Measurements from ENCODE around the gene BMP6.
"Not testable (repeated sequence)": the region's sequence is repeated elsewhere in the genome, so short reads cannot be mapped to it uniquely, and the experiment has no call there.

BMP6 gene

DNA sequence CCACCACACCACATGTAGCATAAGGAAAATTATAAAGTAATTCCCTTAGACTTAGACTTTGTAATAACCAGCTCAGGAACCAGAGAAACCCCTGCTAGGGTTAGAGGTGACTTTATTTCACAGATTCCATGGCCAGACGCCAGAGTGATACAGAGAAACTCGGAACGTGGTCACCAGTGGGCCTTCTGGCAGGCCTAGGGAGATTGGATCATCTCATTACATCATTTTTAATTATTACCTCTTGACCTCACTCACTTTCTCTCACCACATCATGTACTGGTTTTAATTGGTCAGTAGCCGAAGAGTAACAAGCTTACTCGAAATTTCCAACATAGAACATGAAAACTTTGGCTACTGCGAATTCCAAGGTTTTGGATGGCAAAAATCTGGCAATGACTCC, 72.9 kb downstream of the BMP6 start:
- no peak for DNase-seq

DNA sequence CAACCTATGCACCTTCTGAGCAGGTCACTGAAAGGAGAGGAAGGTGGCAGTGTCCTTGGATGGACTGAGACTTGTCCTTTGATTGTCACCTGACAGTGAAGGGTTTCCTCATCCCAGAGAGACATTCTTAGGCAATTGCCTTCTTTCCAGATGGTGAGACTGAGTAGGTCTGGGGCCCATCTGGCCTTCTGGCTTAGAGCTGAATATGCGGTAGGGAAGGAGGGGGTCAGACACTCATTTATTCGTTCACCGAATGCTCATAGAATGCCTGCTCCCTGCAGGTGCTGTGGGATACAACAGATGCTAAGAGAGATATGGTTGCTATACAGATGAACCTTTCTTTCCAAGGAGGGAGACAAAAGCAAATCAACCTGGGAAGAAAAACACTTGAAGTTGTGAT, 76.8 kb downstream of the BMP6 start:
- no peak for DNase-seq

DNA sequence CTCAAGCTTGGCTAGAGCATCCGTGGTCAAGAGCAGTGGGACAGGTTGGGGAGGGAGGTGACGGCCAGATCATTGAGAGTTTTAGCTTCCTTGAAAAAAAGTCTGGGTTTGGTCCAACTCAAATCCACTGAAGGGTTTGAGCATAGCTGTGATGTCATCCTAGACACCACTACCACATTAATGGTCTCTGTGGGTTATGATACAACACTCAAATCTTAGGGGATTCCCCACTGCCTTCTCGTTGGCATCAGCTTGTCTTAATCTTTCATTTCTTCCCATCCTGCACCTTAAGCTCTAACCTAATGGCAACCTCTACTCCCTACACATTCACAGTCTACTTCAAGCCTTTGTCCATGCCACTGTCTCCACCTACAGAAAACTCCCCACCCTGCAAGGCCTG, 77.3 kb downstream of the BMP6 start:
- DNase-seq = no peak

DNA sequence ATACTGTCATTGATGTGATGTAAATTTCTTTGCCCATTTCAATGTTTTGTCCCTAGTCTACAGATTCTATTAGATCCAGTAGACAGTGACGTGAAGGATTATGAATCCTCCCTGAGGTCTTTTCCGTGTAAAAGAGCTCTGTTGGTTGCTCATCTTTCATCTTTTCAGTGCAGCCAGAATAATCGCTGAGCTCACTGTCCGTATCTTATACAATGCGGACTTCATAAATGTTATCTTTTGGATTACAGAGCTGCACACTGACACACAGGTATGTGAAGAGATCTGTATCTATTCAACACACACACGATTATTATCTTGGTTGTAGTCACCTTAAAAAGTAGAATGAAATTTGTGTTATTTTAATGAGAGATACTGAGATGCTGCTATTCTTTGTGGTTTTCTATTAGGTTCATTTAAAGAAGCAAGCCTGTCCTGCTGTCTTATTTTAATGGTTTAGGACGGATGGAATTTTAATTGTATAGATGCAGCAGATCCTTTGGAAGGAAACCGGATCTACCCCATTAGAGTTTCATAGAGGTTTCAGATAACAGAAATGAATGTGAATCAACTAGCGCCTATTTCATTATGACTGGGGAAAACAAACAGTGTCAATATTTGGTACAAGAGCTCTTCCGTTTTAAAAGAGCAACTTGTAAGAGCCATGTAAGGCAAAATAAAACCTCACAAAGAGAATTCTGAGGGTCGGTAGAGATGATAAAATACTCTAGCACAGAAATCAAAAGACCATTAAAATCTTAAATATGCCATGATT, 79.4 kb downstream of the BMP6 start:
- no peak for DNase-seq

DNA sequence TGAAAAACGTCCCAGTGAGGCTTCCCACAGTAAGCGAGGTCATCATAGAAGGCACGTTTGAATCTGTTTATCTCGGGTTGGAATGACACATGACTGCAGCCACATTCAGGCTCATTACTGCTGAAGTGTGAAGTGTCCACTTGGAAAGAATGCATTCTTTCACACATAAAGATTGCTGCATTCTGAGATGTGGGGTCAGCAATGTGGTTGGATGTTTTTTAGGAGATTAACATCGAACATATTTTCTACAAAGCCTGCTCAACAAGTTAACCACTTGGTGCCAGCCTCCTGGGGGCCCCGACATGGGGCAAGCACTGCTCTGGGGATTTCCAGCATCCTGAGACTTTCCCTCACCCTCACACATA, 79.9 kb downstream of the BMP6 start:
- DNase-seq = no peak

DNA sequence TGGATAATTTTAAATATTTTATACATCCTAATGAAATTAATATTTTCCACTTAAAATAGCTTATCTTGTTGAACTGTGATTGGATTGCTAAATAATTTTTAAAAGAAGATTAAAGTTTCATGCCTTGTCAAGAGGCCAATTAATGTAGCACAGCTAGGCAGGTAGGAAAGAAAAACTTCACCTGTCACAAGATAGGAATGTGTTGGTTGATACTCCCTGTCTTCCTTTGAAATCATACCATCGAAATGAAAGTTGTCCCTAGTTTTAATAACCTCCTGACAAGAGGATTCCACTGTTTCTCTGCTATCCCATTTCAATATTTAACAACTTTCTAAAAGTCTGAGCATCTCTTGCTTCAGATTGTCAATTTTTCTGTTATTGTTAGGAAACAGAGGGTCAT, 80.8 kb downstream of the BMP6 start:
- DNase-seq = no peak

DNA sequence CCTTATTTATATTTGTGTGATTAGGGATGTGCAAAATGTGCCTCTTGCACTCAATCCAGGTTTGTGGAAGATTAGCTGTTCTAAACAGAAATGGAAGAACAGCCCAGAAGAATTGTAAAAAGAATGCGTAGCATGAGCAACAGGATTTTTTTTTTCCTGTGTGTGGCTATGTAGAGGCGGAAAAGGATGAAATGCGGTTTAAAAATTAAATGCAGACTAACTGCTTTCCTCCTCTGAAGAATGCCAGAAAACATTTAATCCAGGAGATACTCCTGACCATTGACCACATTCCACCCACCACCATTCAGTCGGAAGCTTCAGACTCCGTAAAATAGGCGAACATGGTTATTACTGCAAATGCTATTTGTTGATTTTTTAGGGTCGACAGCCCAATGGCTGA, 83.4 kb downstream of the BMP6 start:
- DNase-seq = no peak

DNA sequence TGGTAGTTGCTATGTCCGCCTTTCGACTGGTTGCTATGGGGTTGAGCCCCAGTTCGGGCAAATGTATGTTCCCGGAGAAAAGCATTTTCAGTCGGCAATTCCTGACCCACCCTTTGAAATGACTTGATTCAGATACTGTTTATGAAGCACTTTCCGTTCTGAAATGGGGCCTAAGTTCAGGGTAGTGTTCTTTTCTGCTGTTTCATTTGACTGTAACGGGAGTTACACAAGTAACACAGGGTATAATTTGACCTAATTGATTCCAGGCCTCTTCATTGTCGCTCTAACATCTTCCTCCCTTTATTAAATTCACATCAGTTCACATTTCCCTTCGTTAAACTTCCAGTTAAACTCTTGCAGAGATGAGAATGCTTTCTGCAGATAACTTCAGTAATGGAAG, 85.5 kb downstream of the BMP6 start:
- no peak for DNase-seq

DNA sequence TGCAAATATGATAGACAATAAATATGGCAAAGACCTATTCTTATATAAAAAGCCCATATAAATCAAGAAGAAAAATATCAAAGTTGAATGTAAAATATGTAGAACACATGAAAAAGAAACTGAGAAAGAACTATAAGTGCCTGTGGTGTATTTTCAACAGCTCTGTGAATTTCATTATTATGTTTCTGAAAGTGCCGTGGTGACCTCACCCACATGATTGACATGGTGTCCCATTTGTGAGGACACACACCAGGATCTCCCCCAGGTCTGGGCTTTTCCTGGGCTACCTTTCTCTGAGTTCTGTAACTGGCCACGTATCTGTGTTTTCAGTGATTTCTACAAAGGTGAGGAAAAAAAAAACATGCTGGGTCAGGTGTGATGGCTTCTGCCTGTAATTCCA, 86.7 kb downstream of the BMP6 start:
- no peak for DNase-seq

DNA sequence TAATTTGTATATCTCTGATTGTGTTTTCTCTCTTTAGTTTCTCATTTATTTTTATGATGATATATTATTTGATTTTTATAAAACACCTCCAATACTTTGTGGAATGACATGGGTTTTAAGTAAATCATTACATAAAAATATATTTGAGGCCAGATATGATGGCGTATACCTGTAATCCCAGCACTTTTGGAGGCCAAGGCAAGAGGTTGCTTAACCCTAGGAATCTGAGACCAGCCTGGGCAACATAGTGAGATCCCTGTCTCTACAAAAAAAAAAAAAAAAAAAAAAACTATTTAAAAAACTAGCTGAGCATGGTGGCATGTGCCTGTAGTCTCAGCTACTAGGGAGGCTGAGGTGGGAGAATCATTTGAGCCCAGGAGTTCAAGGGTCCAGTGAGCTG, 87.3 kb downstream of the BMP6 start:
- no peak for DNase-seq

DNA sequence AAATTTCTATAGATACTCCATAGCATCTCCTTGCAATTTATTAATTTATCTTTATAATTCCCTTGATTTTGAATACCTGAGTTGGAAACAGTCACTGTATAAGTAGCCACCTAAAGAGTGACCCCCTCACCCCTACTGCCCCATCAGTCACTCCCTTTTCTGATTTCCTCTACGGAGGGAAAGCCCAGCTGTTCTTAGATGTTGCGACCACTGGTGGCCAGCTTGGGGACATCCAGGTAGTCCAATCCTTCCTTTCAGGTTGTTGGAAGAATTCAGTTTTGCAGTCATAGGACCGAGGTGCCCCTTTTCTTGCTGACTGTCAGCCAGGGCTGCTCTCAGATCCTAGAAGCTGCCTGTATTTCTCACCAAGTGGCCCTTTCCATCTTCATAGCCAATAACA, 87.8 kb downstream of the BMP6 start:
- no peak for DNase-seq

DNA sequence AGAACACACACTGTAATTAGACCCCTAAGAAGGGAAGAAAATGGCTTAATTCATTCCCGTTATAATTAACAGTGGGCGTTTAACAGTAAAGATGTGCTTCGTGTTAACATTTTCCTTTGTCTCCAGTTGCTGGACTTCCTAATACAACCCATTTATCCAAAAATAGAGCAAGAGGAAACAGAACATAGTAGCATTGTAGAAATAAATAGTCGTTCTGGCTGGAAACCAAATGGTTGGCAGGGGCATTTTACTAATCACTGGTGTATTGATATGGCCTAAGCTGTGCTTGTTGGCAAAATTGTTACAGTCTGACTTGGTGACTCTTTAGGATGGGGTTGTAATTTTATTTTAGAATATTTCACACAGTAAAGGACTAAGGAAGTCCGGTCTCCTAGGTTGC, 89.8 kb downstream of the BMP6 start:
- no peak for DNase-seq

DNA sequence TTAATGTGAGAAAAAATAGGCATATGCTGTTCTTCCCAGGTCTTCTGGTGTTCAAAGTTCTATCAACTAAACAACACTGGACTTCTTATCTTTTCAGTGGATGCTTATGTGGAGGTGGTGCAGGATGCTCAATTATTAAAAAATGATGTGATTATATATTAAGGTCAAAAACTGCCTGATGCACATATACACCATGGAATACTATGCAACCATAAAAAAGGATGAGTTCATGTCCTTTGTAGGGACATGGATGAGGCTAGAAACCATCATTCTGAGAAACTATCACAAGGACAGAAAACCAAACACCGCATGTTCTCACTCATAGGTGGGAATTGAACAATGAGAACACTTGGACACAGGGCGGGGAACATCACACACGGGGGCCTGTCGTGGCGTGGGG, 91.3 kb downstream of the BMP6 start:
- not testable (repeated sequence) for DNase-seq

DNA sequence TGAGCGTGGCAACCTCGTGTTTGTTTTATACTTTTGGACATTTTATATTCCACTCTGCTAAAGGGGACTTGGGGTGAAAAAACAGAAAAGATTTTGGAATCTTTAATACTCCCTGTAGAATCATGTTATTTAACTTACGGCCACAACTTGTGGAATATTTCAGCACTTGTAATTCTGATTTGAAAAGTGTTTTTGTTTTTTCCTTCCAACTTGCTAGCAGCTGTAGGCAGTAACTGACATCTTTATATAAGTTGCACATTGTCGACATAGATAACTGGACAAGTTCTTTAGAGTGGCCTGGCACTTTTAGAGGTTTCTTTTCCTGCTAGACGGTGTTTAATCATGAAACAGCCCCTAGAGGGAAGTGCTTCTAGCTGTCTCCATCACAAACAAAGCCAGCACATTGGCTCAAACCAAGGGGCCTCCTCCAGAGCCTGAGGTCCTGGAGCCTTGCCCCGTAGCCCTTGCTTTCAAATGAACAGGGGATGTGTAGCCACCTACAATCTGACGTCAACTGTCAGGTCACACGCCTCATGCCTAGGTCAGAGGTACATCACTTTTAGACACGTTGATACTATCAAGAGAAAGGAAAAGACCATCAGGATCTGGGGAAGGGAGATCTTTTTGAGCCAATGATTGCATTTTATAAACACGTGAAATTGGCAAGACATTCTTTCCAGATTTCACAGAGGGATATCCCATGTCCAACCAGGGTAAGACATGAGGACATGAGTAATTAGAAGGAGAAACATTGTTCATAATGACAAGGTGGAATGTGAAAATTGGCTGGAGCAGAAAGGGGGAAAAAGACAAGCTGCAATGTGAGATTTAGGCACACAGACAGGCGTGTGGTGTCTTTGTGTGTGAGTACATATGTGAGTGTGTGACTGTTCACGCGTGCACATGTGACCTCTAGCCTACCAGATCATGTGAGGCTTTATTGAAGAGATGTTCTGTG, 92.6 kb downstream of the BMP6 start:
- no peak for DNase-seq

DNA sequence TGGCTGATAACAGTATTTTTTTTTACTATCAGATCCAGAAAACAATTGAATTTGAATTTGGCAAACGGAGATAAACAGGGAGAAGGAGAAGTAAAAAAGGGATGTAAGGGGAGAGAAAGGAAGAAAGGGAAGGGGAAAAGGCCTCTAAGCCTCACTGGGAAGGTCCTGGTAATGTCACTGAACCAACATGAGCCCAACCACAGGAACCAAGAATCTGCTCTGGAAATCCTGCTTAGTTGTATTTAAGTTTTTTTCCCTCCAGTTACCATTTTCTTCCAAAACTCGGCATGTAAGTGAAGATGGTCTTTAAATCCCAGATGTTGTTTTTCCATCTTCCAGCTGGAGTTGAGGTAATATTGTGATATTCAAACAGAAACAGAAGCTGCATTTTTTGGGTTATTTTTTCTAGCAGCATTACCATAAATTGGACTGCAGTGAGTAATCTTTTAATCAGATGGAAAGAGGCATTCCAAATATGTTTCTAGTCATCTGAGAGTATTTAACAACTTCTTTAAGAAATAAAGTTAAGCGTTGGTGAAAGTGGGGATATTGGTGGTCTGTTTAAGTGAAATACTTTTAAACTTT, 93.6 kb downstream of the BMP6 start:
- DNase-seq = no peak

DNA sequence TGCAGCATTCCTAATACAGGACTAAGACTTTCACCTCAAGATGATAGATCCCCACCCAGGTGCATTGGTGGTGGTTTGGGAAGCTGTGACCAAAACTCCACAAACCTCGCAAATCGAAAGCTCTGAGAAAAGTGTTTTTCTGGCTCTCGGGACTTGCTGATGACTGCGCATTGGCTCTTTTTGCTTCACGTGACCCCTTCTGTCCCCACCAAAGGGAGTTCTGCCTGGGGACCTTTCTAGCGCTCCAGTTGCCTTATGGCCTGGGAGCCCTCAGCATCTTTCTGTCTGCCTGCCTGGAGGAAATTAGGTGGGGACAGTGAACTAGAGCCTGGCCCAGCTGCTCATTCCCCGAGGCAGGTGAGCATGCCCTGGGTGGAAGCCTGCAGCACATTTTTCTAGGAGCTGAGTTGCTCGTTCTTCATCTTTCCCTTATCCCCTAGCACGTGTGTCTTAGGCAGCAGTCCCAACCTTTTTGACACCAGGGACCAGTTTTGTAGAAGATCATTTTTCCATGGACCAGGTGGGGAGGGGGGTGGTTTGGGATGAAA, 94.5 kb downstream of the BMP6 start:
- DNase-seq = no peak

DNA sequence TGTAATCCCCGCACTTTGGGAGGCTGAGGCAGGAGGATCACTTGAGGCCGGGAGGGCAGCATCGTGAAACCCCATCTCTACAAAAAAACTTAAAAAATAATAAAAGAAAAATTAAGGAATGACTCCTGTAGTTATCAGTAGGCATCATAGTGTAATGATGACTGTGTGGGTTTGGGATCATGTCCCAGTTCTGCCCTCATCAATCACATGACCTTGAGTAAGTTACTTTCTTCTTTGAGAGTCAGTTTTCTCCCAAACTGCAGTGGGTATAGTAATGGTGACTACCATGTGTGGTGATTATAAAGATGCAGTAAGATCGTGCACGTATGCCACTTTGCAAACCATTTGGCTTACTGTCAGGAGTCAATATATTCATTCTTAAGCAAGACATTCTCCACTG, 95.5 kb downstream of the BMP6 start:
- DNase-seq = no peak

DNA sequence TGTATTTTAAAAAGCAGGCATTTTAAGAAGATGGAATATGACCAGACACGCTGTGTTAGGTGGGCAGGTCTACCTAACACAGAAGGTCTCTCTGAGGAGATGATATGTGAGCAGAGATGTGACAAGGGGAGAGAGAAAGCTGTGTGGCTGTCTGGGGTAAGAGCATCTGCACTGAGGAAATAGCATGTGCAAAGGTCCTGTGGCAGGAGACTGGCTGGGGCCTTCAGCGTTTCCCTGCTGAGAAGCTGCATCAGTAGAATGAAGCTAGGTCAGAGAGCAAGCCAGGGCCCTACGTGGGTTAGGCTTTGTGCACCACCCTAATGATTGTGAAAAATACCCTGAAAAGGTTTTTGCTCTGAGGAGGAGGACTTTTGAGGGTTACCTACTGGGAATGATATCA, 97.7 kb downstream of the BMP6 start:
- DNase-seq = no peak

DNA sequence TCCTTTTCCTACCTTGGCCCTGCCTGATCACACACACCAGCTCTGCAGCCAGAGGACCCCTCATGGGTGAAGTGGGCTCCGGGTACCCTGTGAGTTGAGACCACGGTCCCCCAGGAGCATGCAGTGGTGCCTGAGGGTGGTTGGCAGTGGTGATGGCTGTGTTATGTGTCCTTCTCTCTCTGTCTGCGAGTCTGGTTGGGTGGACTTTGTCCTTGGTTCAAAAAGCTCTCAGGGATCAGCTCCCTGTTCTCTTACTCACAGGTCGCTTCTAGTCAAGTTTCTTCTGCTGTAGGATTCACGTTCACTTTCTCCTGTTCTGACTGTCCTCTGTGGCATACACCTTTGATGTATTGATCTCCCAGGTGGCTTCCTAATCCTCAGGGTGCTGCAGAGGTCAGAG, 100.1 kb downstream of the BMP6 start:
- no peak for DNase-seq

DNA sequence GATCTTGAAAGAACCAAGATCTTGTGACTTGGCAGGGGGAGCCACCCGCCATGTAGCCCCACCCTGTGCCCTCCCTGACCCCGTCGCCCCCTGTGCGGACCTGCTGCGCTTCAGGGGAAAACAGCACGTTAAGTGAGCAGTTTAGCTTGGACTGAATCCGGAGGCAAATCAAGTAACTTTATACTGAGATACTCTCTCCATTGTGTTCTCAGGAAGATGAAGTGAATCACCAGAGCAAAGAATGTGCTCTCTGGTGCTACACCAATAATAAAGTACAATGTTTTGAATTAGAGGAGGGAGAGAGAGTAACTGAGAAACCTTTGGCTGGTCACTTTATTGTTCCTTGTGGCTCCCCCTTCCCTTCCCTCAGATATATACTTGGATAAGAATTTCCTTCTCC, 101.2 kb downstream of the BMP6 start:
- DNase-seq = no peak

DNA sequence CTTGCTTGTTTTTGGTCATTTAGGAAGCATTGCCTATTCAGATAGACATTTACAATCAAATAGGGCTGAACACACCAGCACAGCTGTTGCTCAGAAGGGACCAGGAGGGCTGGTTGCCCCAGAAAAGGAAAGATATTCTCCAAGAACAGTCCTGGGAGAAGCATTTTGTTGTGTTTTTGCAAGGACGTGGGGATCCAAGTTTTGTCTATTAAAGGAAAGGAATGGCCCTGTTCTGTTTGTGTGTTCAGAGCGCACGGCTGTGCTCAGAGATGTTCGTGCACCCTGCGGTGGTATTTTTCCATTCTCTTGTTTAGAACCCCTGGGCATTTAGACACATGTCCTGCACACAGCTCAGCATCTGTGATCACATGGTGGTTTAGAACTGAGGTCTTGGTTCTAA, 102.2 kb downstream of the BMP6 start:
- no peak for DNase-seq

DNA sequence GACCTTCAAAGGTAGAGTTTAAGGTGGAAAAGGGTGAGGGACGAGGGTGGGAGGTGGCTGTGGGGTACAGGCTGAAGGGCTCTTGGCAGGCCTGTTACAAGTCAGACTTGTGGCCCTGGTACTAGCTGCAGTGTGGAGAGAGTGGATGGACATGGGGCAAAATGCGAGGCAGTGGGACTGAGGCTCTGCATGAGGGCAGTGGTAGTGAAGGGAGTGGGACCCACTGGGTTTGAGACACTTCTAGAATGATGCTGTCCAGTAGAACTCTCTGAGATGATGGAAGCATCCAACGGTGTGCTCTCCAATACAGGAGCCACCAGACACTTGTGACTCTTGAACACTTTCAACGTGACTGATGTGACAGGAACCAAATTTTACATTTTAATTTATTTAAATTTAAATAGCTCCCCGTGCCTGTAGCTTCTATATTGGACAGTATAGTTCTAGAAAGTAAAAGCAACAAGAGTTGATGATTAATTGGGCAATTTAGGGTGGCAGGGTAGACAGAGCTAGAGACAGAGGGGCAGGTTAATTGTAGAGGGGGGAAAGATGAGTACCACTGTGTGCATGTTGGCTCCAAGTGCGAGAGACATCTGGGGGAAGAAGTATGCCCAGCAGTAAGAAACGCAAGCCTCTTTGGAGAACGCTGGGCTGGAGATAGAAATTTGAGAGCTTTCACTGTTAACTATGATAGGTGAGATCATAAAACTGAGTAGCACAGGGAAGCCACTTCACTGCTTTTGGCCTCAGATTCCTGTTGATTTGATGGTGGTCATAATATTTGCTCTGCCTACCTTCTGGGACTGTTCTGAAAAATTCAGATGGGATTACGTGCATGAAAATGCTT, 107.2 kb downstream of the BMP6 start:
- DNase-seq = no peak

DNA sequence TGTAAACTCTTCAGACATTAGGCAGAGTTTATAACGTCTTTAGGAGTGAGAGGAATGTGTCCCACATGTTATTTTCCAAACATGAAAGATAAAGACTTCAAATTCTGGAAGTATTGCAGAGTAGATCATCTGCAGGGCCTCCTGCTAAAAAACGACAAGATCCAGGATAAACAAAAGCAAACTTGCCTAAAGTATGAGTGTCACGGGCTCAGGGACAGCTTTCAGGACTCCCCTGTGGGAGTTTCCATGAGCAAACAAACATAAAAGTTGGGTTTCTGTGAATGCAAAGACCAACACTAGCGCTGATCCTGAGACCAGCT, 107.8 kb downstream of the BMP6 start:
- DNase-seq = no peak

All from NCI-H1417 treated with DMSO at 0.1 percent for 48 hours (cell line).